Islet precursor cell (in vitro differentiated cells): ENCODE measurements around the gene RAB40C.
A peak's percentile ranks its signal among the peaks of the same experiment; 100 is the strongest.

Source experiments
- DNase-seq: peaks from one replicate; pipeline ENCODE4 v3.0.0-alpha.2; 2018

The RAB40C gene

GRCh38 chr16:575354-576196, 14.3 kb upstream of the RAB40C start:
- no peak for DNase-seq

- DNase-seq = no peak
Measured at GRCh38 chr16:576197-576822, 13.6 kb upstream of the RAB40C start.

GRCh38 chr16:576823-577201, 13.1 kb upstream of the RAB40C start:
- no peak for DNase-seq

GRCh38 chr16:577796-578195, 12.1 kb upstream of the RAB40C start:
- DNase-seq = no peak

DNA sequence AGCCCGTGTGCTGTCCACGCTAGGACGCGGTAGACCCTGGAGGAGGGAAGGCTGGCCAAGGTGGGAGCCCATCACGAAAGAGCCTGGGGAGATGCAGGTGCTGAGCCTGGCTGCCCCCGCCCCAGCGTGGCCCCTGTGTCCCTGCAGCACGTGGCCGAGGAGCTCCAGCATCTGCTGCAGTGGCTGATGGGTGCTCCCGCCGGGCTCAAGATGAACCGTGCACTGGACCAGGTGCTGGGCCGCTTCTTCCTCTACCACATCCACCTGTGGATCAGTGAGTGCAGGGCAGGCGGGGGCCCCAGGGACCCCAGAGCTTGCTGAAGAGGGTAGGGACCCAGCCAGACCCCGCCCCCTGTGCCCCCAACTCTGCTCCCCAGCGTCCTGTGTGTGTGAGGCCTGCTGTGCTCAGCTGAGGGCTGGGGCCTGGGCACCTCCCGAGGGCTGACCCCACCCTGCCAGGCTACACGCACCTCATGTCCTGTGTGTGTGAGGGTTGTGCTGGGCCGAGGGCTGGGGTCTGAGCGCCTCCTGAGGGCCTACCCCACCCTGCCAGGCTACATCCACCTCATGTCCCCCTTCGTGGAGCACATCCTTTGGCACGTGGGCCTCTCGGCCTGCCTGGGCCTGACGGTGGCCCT, 11.5 kb upstream of the RAB40C start:
- DNase-seq = no peak

DNA sequence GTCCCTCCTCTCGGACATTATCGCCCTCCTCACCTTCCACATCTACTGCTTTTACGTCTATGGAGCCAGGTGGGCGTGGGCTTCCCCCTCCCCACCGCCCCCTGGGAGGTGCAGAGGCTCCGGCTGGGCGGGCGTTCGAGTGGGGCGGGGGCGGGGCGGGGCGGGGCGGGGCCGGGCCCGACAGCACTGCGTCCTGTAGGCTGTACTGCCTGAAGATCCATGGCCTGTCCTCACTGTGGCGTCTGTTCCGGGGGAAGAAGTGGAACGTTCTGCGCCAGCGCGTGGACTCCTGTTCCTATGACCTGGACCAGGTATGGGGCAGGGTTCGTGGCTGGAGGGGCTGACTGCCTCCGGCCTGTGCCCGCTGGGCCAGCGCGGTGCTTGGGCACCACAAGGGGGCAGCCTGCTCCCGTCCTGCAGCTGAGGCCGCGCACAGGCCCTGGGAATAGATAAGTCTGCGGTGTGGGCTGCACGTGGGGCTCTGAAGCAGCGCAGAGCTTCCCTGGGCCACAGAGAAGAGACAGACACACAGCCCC, 10.9 kb upstream of the RAB40C start:
- peak; percentile 89 for DNase-seq

DNA sequence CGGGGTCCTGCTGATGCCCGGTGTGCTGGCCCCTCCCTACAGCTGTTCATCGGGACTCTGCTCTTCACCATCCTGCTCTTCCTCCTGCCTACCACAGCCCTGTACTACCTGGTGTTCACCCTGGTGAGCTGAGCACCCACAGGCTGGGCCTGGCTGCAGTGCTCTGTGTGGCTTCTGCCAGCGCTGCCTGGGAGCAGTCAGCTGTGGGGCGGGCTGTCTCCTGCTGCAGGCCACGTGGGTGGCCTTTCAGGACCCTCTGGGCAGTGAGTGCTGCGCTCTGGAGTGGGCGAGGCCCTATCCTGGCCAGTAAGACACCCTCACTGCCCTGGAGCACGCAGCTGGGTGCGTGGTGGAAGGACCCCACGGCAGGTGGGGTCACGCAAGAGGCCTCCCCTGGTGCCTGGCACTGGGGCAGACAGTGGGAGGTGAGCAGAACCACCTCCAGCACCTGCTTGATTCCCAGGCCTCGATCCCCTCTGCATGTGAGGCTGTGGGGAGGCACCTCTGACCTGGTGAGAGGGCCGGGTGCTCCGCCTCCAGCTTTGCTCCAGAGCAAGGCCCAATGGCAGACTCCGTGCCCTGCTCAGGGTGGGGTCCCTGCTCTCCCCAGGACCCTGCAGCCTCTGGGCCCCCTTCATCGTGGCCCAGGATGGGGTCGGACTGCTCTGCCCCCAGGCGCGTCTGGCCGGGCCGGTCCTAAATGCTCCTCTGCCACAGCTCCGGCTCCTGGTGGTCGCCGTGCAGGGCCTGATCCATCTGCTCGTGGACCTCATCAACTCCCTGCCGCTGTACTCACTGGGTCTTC, 9.5 kb upstream of the RAB40C start:
- DNase-seq = no peak

DNA sequence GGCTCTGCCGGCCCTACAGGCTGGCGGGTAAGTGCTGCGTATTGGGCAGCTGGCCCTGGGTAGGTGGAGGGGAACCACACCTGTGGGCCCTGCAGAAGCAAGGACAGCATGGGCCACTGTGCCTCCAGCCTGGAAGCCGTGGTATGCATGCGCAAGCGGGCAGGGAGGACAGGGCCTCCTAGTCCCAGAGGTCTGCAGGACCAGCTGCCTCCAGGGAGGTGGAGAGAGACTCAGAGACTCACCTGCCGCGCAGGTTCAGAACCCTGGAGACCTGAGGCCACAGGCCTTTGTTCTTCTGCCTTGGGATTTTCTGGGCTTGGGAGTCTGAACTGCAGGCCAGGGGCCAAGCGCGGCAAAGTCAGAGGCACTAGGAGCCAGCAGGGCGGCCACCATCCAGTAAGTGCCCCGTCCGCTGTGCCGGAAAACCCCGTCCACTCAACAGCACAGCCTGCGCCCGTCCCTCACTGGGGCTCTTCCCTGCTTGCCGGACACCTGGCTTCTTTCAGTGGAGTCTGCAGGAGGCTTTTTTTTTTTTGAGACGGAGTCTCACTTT, 8.8 kb upstream of the RAB40C start:
- DNase-seq = no peak

GRCh38 chr16:582218-582613, 7.7 kb upstream of the RAB40C start:
- DNase-seq = no peak

- no peak for DNase-seq
Measured at GRCh38 chr16:582614-583331, 7.1 kb upstream of the RAB40C start.

DNA sequence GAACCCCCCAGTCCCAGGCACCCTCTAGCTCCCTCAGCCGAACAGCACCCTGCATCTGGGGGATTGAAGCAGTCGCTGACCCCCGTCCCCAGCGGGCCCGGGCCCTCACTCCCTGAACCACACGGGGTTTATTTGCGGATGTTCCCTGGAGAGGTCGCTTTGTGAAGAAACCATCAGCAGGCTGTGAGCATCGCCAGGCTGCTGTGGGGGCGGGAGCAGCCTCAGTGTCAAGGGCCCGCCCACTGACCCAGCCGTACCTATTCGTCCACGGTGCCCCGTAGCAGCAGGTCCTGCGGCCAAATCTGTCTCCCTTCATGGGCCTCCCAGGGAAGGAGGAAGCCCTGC, 6.4 kb upstream of the RAB40C start:
- DNase-seq = no peak

GRCh38 chr16:583815-584591, 5.9 kb upstream of the RAB40C start:
- DNase-seq = no peak

- no peak for DNase-seq
Measured at GRCh38 chr16:585351-585750, 4.5 kb upstream of the RAB40C start.

GRCh38 chr16:586047-586644, 3.7 kb upstream of the RAB40C start:
- no peak for DNase-seq

GRCh38 chr16:586645-587590, 2.9 kb upstream of the RAB40C start:
- no peak for DNase-seq

DNA sequence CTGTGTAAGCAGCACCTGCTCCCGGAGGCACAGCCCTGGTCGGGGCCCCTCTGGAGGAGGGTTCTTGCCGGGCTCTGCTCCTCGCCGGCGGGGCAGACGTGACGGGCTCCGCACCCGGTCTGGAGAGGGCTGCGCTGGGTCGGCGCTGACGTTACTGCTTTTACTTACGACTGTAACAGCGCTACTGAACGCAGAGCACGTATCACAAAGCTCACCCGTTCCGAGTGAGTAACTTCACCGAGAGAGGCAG, 1.3 kb upstream of the RAB40C start:
- DNase-seq = peak; percentile 75

DNA sequence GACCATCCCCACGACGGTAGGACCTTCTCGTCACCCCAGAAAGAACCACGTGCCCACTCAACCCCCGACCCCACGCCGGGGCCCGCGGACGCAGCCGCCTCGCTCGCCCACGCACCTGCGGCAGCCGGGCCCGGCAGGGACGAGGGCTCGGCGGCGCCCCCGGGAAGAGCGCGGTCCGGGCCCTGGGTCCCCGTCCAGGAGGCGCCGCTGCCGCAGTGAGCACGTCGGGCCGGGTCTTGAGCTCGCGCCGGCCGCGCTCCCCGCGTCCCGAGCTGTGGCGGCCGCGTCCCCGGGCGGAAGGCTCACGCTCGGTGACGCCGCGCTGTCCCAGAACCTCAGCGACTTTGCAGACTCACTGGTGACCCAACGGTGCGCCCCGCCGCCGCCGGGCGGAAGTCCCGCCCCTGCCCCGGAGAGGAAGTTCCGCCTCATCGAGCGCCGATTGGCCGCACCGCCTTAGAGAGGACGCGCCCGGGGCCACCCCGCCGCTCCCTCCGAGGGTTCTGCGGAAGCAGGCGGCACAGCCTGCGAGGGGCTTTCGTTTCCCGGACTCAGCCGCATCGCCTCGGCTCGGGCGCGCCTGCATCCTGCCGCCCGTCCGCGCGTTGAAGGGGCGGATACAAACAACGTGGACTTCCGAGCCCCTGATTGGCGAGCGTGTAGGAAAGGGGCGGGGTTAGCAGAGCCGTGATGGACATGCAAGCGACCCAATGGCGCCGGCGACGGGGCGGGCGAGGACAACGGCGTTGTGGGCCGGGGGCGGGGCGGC, 793 bp upstream of the RAB40C start:
- DNase-seq = peak; percentile 97

GRCh38 chr16:590188-590814, 435 bp downstream of the RAB40C start:
- no peak for DNase-seq

DNA sequence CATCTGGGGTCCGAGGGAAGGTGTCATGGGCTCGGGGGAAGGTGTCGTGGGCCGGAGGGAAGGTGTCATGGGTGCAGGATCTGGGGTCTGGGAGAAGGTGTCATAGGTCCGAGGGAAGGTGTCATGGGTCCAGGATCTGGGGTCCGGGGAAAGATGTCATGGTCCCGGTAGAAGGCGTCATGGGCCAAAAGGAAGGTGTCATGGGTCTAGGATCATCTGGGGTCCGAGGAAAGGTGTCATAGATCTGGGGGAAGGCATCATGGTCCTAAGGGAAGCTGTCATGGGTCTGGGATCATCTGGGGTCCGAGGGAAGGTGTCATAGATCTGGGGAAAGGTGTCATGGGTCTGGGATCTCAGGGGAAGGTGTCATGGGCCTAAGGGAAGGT, 942 bp downstream of the RAB40C start:
- DNase-seq = no peak
